HG03196 (cell line): ENCODE measurements around the gene TOM1.
"Not testable (repeated sequence)": the region's sequence is repeated elsewhere in the genome, so short reads cannot be mapped to it uniquely, and the experiment has no call there.

ENCODE experiments used
- ATAC-seq: cut with Tn5 transposase; IDR thresholded peaks from one replicate; pipeline ENCODE4 v1.9.1; 2021; ENCODE audit not compliant: unreplicated experiment

Gene TOM1

DNA sequence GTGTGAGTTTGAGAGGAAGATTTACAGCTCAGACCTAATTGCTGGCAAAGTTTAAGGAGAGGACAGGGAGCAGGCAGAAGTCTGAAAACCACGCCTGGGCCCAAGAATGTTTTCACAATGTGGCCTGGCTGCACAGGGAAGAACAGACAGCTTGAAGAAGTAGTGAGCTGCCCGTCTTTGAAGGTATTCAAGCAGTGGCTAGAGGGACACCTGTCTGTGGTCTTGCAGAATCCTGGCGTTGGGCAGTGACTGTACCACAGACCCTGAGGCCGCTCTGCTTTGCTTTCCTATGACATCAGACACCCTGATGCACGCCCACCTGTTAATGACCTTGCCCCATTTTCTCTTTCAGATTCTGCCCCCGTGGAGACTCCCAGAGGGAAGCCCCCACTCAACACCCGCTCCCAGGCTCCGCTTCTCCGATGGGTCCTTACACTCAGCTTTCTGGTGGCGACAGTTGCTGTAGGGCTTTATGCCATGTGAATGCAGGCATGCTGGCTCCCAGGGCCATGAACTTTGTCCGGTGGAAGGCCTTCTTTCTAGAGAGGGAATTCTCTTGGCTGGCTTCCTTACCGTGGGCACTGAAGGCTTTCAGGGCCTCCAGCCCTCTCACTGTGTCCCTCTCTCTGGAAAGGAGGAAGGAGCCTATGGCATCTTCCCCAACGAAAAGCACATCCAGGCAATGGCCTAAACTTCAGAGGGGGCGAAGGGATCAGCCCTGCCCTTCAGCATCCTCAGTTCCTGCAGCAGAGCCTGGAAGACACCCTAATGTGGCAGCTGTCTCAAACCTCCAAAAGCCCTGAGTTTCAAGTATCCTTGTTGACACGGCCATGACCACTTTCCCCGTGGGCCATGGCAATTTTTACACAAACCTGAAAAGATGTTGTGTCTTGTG, 93.7 kb downstream of the TOM1 start:
- ATAC-seq = no peak

GRCh38 chr22:35394011-35394312, 94.3 kb downstream of the TOM1 start:
- no peak for ATAC-seq

DNA sequence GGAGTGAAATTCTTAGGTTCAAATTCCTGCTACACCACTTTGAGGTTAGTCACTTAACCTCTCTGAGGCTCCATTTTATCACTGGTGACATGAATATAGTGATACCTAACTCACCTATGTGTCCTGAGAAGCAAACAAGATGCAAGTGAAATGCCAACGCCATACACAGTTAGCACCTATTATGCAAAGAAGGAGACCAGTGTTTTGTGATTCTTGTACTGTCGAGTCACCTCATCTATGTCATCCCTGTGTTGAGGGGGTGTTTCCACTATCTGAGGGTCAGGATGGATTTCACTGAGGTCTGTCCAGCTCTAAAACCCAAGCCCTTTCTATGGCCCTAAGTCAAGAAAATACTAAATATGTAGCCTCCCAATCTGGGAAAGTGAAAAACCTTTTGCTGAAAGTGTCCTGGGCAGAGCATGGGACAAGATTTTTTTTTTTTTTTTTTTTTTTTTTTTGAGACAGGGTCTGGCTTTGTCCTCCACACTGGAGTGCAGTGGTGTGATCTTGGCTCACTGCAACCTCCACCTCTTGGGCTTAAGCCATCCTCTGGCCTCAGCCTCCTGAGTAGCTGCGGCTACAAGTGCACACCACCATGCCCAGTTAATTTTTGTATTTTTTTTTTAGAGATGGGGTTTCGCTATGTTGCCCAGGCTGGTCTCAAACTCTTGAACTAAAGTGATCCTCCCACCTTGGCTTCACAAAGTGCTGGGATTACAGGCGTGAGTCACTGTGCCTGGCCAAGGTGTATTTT, 95.3 kb downstream of the TOM1 start:
- no peak for ATAC-seq

GRCh38 chr22:35396622-35397021, 96.9 kb downstream of the TOM1 start:
- not testable (repeated sequence) for ATAC-seq

DNA sequence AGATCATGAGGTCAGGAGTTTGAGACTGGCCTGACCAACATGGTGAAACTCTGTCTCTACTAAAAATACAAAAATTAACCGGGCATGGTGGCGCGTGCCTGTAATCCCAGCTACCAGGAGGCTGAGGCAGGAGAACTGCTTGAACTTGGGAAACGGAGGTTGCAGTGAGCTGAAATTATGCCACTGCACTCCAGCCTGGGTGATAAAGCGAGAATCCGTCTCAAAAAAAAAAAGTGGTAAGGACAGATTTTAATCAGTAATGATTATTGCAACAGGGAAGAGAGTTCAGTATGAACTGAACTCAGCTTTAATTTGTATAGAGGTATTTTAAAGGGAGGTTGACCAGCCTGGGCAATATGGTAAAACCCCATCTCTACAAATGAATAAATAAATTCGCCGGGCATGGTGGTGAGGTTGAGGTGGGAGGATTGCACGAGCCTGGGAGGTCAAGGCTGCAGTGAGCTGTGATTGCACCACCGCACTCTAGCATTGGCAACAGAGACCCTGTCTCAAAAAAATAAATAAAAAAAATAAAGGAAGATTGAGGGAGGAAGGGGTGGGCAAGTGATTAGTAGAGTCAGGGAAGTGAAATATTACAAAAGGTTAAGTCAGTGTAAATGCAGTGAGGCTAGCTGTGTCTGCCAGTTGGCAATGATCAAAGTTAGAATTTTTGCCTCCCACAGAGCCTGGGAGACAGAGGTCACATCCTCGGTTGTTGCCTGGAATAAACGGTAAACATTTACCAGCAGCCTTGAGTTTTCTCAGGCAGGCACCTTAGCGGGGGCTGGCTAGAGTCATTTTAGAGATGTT, 97.6 kb downstream of the TOM1 start:
- no peak for ATAC-seq
